H1 (cell line): ENCODE measurements around the gene ADPRS. TPM values are rescaled to one million over a fixed set of nuclear protein-coding genes. Genes with fewer than 3 reads are reported as not detected.

Source experiments
- CTCF ChIA-PET: fragments of 300-600 bp; sonication (Branson Sonifier 250); formaldehyde crosslinking; loops from one replicate; lab custom pipeline; 2021; ENCODE audit not compliant: partially characterized antibody; lab: Charles Lee
- POLR2A ChIA-PET: fragments of 300-600 bp; sonication (Branson Sonifier 250); formaldehyde crosslinking; loops from one replicate; lab custom pipeline; 2021; ENCODE audit warnings: inconsistent platforms; ENCODE audit not compliant: partially characterized antibody; lab: Charles Lee
- DNase-seq, 2 experiments: peaks; one replicate each; pipeline versions ENCODE4 v3.0.0 to v3.0.0-alpha.2; 2010 to 2022; ENCODE audit warnings: low spot score in 2 of 2, low read depth in 1 of 2, mixed read lengths in 1 of 2
- FAIRE-seq: peaks from 2 replicates; lab custom pipeline; 2011; peaks lifted over from hg19 to GRCh38; lab: Jason Lieb, UNC
- H2AFZ ChIP-seq: 2 replicates; pipeline ENCODE4 v1.8.1; 2012; ENCODE audit warnings: low read length, inconsistent platforms
- H2AK5ac ChIP-seq: 2 replicates; pipeline ENCODE4 v1.6.1; 2013; ENCODE audit warnings: low read depth, low read length
- H2BK120ac ChIP-seq: replicated peaks from 2 replicates; pipeline ENCODE3; 2013; ENCODE audit warnings: low read depth, low read length, inconsistent platforms
- H2BK12ac ChIP-seq: 2 replicates; pipeline ENCODE4 v1.6.1; 2013; ENCODE audit warnings: low read depth, low read length
- H2BK15ac ChIP-seq: 2 replicates; pipeline ENCODE4 v1.6.1; 2013; ENCODE audit warnings: low read length
- H2BK20ac ChIP-seq: 2 replicates; pipeline ENCODE4 v1.6.1; 2013; ENCODE audit warnings: low read length
- H2BK5ac ChIP-seq: 2 replicates; pipeline ENCODE4 v1.6.1; 2013; ENCODE audit warnings: low read depth, low read length
- H3K14ac ChIP-seq: 2 replicates; pipeline ENCODE4 v1.6.1; 2013; ENCODE audit warnings: inconsistent platforms; ENCODE audit not compliant: insufficient read length
- H3K18ac ChIP-seq: 2 replicates; pipeline ENCODE4 v1.6.1; 2013; ENCODE audit warnings: low read length; ENCODE audit errors: extremely low read depth
- H3K23ac ChIP-seq: 2 replicates; pipeline ENCODE4 v1.6.1; 2013; ENCODE audit warnings: inconsistent platforms; ENCODE audit not compliant: insufficient read length
- H3K23me2 ChIP-seq: 2 replicates; pipeline ENCODE4 v1.6.1; 2013; ENCODE audit warnings: low read depth, low read length
- H3K27ac ChIP-seq: 2 replicates; pipeline ENCODE4 v1.6.1; 2011; ENCODE audit warnings: low read depth, low read length, inconsistent platforms
- H3K27me3 ChIP-seq, 4 experiments: replicated peaks in 1 of 4; 1 replicate in 1 of 4; 2 replicates in 3 of 4; pipeline versions ENCODE4 v1.6.1 to v1.8.1; 2011 to 2013; ENCODE audit warnings: low read length in 3 of 4, mild to moderate bottlenecking in 3 of 4, inconsistent platforms in 2 of 4, mixed read lengths in 2 of 4, moderate library complexity in 1 of 4; ENCODE audit not compliant: control insufficient read depth in 3 of 4, insufficient read depth in 3 of 4; ENCODE audit errors: extremely low read depth in 1 of 4
- H3K36me3 ChIP-seq, 4 experiments: 2 replicates each; pipeline versions ENCODE4 v1.6.1 to v1.8.1; 2011 to 2013; ENCODE audit warnings: mild to moderate bottlenecking in 4 of 4, low read length in 3 of 4, moderate library complexity in 2 of 4, control low read depth in 1 of 4, inconsistent platforms in 1 of 4; ENCODE audit not compliant: insufficient read depth in 4 of 4, control insufficient read depth in 2 of 4
- H3K4ac ChIP-seq: replicated peaks from 2 replicates; pipeline ENCODE3; 2013; ENCODE audit warnings: low read length, low read depth, mixed read lengths, inconsistent platforms; ENCODE audit not compliant: insufficient read length
- H3K4me1 ChIP-seq, 4 experiments: replicated peaks in 1 of 4; 1 replicate in 1 of 4; 2 replicates in 3 of 4; pipeline versions ENCODE4 v1.6.1 to v1.8.1; 2011 to 2013; ENCODE audit warnings: low read length in 3 of 4, inconsistent platforms in 2 of 4, mixed read lengths in 1 of 4; ENCODE audit not compliant: insufficient read depth in 4 of 4, control insufficient read depth in 3 of 4
- H3K4me2 ChIP-seq, 2 experiments: 2 replicates each; pipeline versions ENCODE4 v1.6.1 to v1.8.1; 2011 to 2013; ENCODE audit warnings: low read depth in 2 of 2, low read length in 2 of 2, control low read depth in 1 of 2, inconsistent platforms in 1 of 2, mild to moderate bottlenecking in 1 of 2; ENCODE audit not compliant: insufficient read depth in 1 of 2
- H3K4me3 ChIP-seq, 4 experiments: fragments of 200-600, 300-600 bp in 1 of 4; sonication (generic), shearing (Covaris generic), sonication (Bioruptor Twin) in 1 of 4; 2 replicates each; pipeline versions ENCODE4 v1.5.1 to v1.8.1; 2011 to 2016; ENCODE audit warnings: low read length in 4 of 4, low read depth in 3 of 4, control low read depth in 2 of 4, inconsistent platforms in 2 of 4, mild to moderate bottlenecking in 2 of 4, mixed read lengths in 1 of 4, moderate library complexity in 1 of 4; ENCODE audit not compliant: insufficient read depth in 2 of 4; ENCODE audit errors: extremely low read depth in 1 of 4
- H3K56ac ChIP-seq: replicated peaks from 2 replicates; pipeline ENCODE3; 2013; ENCODE audit warnings: low read depth, mild to moderate bottlenecking, mixed read lengths, low read length, inconsistent platforms; ENCODE audit not compliant: insufficient read length
- H3K79me1 ChIP-seq: 2 replicates; pipeline ENCODE4 v1.6.1; 2013; ENCODE audit warnings: low read depth, low read length, control low read depth
- H3K79me2 ChIP-seq, 2 experiments: 2 replicates each; pipeline versions ENCODE4 v1.6.1 to v1.8.1; 2012 to 2013; ENCODE audit warnings: low read length in 2 of 2, mild to moderate bottlenecking in 2 of 2, inconsistent platforms in 1 of 2; ENCODE audit not compliant: insufficient read depth in 2 of 2, control insufficient read depth in 1 of 2
- H3K9ac ChIP-seq, 4 experiments: replicated peaks in 1 of 4; 1 replicate in 1 of 4; 2 replicates in 3 of 4; pipeline versions ENCODE4 v1.6.1 to v1.8.1; 2011 to 2013; ENCODE audit warnings: low read depth in 3 of 4, low read length in 3 of 4, control low read depth in 2 of 4, mild to moderate bottlenecking in 2 of 4, moderate library complexity in 2 of 4, inconsistent platforms in 1 of 4; ENCODE audit errors: extremely low read depth in 1 of 4
- H3K9me3 ChIP-seq, 2 experiments: 2 replicates each; pipeline versions ENCODE4 v1.6.1 to v1.8.1; 2012 to 2013; ENCODE audit warnings: mild to moderate bottlenecking in 2 of 2, moderate library complexity in 2 of 2, control low read depth in 1 of 2, inconsistent platforms in 1 of 2, low read depth in 1 of 2, low read length in 1 of 2, mixed read lengths in 1 of 2; ENCODE audit not compliant: insufficient read depth in 2 of 2
- H4K20me1 ChIP-seq, 2 experiments: replicated peaks in 1 of 2; 2 replicates each; pipeline versions ENCODE3 to v1.8.1; 2011 to 2013; ENCODE audit warnings: inconsistent platforms in 2 of 2, low read length in 2 of 2, mild to moderate bottlenecking in 1 of 2; ENCODE audit not compliant: insufficient read depth in 2 of 2, control insufficient read depth in 1 of 2
- H4K5ac ChIP-seq: 2 replicates; pipeline ENCODE4 v1.6.1; 2013; ENCODE audit warnings: low read length, low read depth, mixed read lengths, inconsistent platforms; ENCODE audit not compliant: insufficient read length
- H4K8ac ChIP-seq: 2 replicates; pipeline ENCODE4 v1.8.0; 2013; ENCODE audit warnings: mild to moderate bottlenecking, moderate library complexity, low read length, inconsistent platforms; ENCODE audit not compliant: insufficient read depth; ENCODE audit errors: extremely low read depth
- H4K91ac ChIP-seq: replicated peaks from 2 replicates; pipeline ENCODE3; 2013; ENCODE audit warnings: low read length, mixed read lengths, inconsistent platforms; ENCODE audit not compliant: insufficient read length
- CEBPB ChIP-seq: IDR thresholded peaks from 2 replicates; pipeline ENCODE4 v1.6.1; 2012; ENCODE audit warnings: low read depth, low read length
- EGR1 ChIP-seq: IDR thresholded peaks from 2 replicates; pipeline ENCODE4 v1.6.1; 2011; ENCODE audit warnings: low read depth, low read length, borderline replicate concordance
- GABPA ChIP-seq: IDR thresholded peaks from 2 replicates; pipeline ENCODE4 v1.6.1; 2011; ENCODE audit warnings: mild to moderate bottlenecking, low read length, moderate library complexity, borderline replicate concordance; ENCODE audit not compliant: insufficient read depth
- KDM1A ChIP-seq: fragments of 200-600, 300-600 bp; sonication (generic); IDR thresholded peaks from 2 replicates; pipeline ENCODE4 v1.7.1; 2016; ENCODE audit warnings: mild to moderate bottlenecking, low read length, borderline replicate concordance
- KDM4A ChIP-seq: IDR thresholded peaks from one replicate; pipeline ENCODE4 v1.7.1; 2012; ENCODE audit warnings: low read depth, mild to moderate bottlenecking, moderate library complexity, low read length, inconsistent platforms; ENCODE audit not compliant: severe bottlenecking
- MAFK ChIP-seq: IDR thresholded peaks from 2 replicates; pipeline ENCODE4 v1.6.1; 2012; ENCODE audit warnings: low read depth, mild to moderate bottlenecking, improper control_type of control experiment, low read length
- NRF1 ChIP-seq: IDR thresholded peaks from 2 replicates; pipeline ENCODE4 v1.6.1; 2011; ENCODE audit warnings: mild to moderate bottlenecking, low read depth, low read length, improper control_type of control experiment
- SP2 ChIP-seq: IDR thresholded peaks from 2 replicates; pipeline ENCODE4 v1.6.1; 2012; ENCODE audit warnings: mild to moderate bottlenecking, low read length, inconsistent platforms
- SP4 ChIP-seq: IDR thresholded peaks from 2 replicates; pipeline ENCODE4 v1.6.1; 2012; ENCODE audit warnings: low read length, inconsistent platforms
- TCF12 ChIP-seq: IDR thresholded peaks from 2 replicates; pipeline ENCODE4 v1.6.1; 2011; ENCODE audit warnings: low read depth, mild to moderate bottlenecking, low read length
- WGBS, 2 experiments: shearing (Covaris generic) in 1 of 2; methylation state at CpG; one replicate each; pipeline versions ENCODE4 v1.1.6 to v1.1.7; 2013 to 2015; ENCODE audit warnings: low lambda C conversion rate in 2 of 2, mixed read lengths in 2 of 2, inconsistent platforms in 1 of 2, low coverage in 1 of 2, missing lambda C conversion rate in 1 of 2; ENCODE audit not compliant: insufficient replicate concordance in 2 of 2, insufficient coverage in 1 of 2, insufficient read length in 1 of 2; ENCODE audit errors: extremely low coverage in 1 of 2, missing lambda C conversion rate in 1 of 2; 5-methylcytosine and 5-hydroxymethylcytosine counted together
- polyA plus RNA-seq, 7 experiments: library from polyadenylated mRNA; depleted of rRNA in 3 of 7; stranded (reverse) in 5 of 7; unstranded in 2 of 7; fragments of >200 nt in 5 of 7; fragments of 200-250 nt in 2 of 7; gene quantifications; 1 replicate in 5 of 7; 2 replicates in 1 of 7; 4 replicates in 1 of 7; pipeline versions ENCODE4 v1.2.1 to v1.2.3, GENCODE V29; 2011 to 2013; ENCODE audit warnings: missing spikeins in 2 of 7, mixed read lengths in 2 of 7
- total RNA-seq: library from RNA; stranded (reverse); fragmentation: NEBNext Ultra II Directional; extraction: Animal tissue kit (Norgen Biotek cat#: 25700); gene quantifications from 2 replicates; pipeline ENCODE4 v1.2.1, GENCODE V29; 2021
- TF ChIP-seq, protein P1 (sequence below): IDR thresholded peaks from 2 replicates; pipeline ENCODE4 v1.6.1; 2011; ENCODE audit warnings: low read depth, mild to moderate bottlenecking, low read length; ENCODE audit not compliant: insufficient read depth

Gene ADPRS
- total and polyA plus RNA-seq, 2 of the 8 experiments (the other 6 are each of a cell fraction or from before 2014, with no cell fraction given), result 22.9 to 38.1 TPM

DNA sequence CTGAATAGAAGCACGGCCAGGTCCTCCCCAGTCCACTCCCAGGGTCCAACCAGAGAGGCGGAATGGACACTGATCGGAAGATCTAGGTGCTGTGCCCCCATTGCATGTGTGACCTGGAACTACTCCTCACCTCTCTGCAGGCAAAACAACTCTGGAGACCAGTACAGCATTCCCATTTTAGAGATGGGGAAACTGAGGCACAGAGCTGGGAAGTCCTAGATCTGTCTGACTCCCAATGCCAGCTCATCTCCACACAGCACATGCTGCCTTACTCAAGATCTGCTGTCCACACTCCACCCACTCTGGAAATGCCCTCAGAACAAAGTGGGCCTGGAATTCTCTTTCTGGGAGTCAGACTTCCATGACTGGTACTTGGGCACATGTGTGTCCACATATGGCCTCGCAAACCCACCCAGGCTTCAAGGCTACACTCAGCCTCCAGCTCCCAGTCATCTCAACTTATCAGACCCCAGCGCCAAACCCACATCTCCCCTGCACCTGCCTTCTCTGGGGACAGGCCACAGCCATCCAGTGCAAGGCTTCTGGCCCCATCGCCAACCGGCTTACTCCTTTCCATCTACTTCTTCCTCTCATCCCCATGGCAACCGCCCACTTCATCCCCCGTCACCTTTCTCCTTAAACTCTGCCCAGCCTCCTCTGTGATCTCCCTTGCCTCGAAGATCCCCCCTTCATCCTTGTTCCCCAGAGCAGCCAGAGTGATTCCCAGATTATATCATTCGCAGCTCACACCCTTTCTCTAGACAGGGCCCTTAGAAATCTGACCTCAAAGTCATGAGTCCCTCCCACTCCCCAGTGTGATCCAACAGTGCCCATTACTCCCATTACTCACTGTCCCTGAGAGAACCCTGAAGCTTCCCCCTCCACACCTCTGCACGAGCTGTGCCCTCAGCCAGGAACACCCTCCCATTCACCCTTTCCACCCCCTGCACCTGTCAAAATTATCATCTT is 33.7 kb downstream of the ADPRS start:
- no peak for FAIRE-seq
- H2BK5ac ChIP-seq, result no peak overlapping the region
- no peak overlapping the region for H2BK20ac ChIP-seq
- TF ChIP-seq CEBPB (no peak), EGR1 (no peak), SP4 (no peak), TCF12 (no peak), KDM4A (no peak), MAFK (no peak), KDM1A (no peak), SP2 (no peak), NRF1 (no peak), GABPA (no peak)
- TF ChIP-seq, protein P1, sequence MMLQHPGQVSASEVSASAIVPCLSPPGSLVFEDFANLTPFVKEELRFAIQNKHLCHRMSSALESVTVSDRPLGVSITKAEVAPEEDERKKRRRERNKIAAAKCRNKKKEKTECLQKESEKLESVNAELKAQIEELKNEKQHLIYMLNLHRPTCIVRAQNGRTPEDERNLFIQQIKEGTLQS, result no peak

More for the DNA sequence above, 33.7 kb downstream of the ADPRS start:
- H3K14ac ChIP-seq, result no peak overlapping the region
- no peak overlapping the region for H3K23ac ChIP-seq
- DNase-seq, result no peak
- no peak overlapping the region for H3K9ac ChIP-seq
- no peak overlapping the region for H4K8ac ChIP-seq
- no peaks in the 10 kb centered on the region for H3K79me1 ChIP-seq
- H3K79me2 ChIP-seq, result no peaks in the 10 kb centered on the region
- H2BK120ac ChIP-seq, result no peak overlapping the region
- H4K5ac ChIP-seq, result no peak overlapping the region
- H4K91ac ChIP-seq, result no peak overlapping the region
- no peak overlapping the region for H2AK5ac ChIP-seq
- peaks cover 16 to 38% (median 30%) of the 10 kb centered on the region in 4 experiments for H3K27me3 ChIP-seq
- ChIA-PET CTCF (interaction anchor here (1.0 to 3.2 kb wide), 5 partner anchors 10 to 39 kb away, joined by 3 to 15 read pairs (median 4); no protein-coding TSS in a partner anchor), POLR2A (interaction anchor here (0.7 kb wide), 1 partner anchor 27 kb away, joined by 3 read pairs; the partner anchor contains the start of gene TRAPPC3)
- WGBS, 2 experiments, result 90 to 100% methylated on average over 2 to 12 of the region's 12 CpGs
- peaks cover 16% of the 10 kb centered on the region; the same call in 1 of the 2 replicates for H3K23me2 ChIP-seq
- H3K4ac ChIP-seq, result no peak overlapping the region
- H2BK12ac ChIP-seq, result no peak overlapping the region
- no peak overlapping the region for H2AFZ ChIP-seq
- H3K56ac ChIP-seq, result no peak overlapping the region
- no peak overlapping the region for H3K4me3 ChIP-seq
- peaks cover 0 to 5% of the 10 kb centered on the region in 2 experiments for H4K20me1 ChIP-seq
- H3K4me2 ChIP-seq, result no peak overlapping the region
- no peaks in the 10 kb centered on the region for H3K9me3 ChIP-seq
- no peak overlapping the region for H3K18ac ChIP-seq
- H2BK15ac ChIP-seq, result no peak overlapping the region
- H3K27ac ChIP-seq, result no peak overlapping the region
- no peaks in the 10 kb centered on the region for H3K36me3 ChIP-seq
- peaks cover 0 to 17% (median 10%) of the 10 kb centered on the region in 4 experiments; a peak in 6 of 7 replicates for H3K4me1 ChIP-seq
